Peyer's patch (tissue), 4 donors: Measurements from ENCODE around the gene AIG1.

ENCODE experiments used
- CTCF ChIP-seq, 6 experiments: fragments of 450-650 bp in 4 of 6; fragments of 200-600 bp in 2 of 6; sonication (generic) in 1 of 6; IDR thresholded peaks; one replicate each; pipeline ENCODE4 v1.5.1; 2017 to 2019; ENCODE audit warnings: antibody characterized with exemption in 6 of 6, mild to moderate bottlenecking in 3 of 6, moderate library complexity in 1 of 6
- POLR2A ChIP-seq, 2 donors: fragments of 450-650 bp; IDR thresholded peaks; one replicate each; pipeline ENCODE4 v1.5.1; 2017; ENCODE audit warnings: antibody characterized with exemption in 2 of 2, mild to moderate bottlenecking in 2 of 2, moderate library complexity in 2 of 2

- no peak for TF ChIP-seq CTCF (IDR thresholded peaks at IDR 0.05)
- TF ChIP-seq POLR2A (IDR thresholded peaks at IDR 0.05): no peak
These were observed 204.5 kb downstream of the AIG1 start for GRCh38 chr6:143264986-143265764.
